A549 (cell line): ENCODE results near the gene POPDC3. TPM values are rescaled to one million over a fixed set of nuclear protein-coding genes. Genes with fewer than 3 reads are reported as not detected.

ENCODE experiments used
- ATAC-seq, 2 experiments: fragments of 200-7000 bp in 1 of 2; fragments of >200 bp in 1 of 2; cut with Nextera tagmentation in 1 of 2; cut with Tn5 transposase in 1 of 2; 3 replicates each; pipeline versions ENCODE4 v1.8.0 to v1.9.1; 2018 to 2020; ENCODE audit warnings: mild to moderate bottlenecking in 1 of 2, moderate library complexity in 1 of 2
- CTCF ChIA-PET: fragments of 300-600 bp; sonication (Branson Sonifier 250); formaldehyde crosslinking; extraction: SDS; loops from one replicate; lab custom pipeline; 2021; ENCODE audit warnings: antibody characterized with exemption, inconsistent platforms; lab: Yijun Ruan, JAX
- POLR2A ChIA-PET: fragments of 350-600 bp; formaldehyde crosslinking; extraction: SDS; loops from one replicate; lab custom pipeline; 2021; ENCODE audit warnings: antibody characterized with exemption, inconsistent platforms; lab: Yijun Ruan, JAX
- DNase-seq, 2 experiments: peaks; one replicate each; pipeline versions ENCODE4 v3.0.0 to v3.0.0-alpha.2; 2011 to 2016; ENCODE audit warnings: low read depth in 1 of 2, low spot score in 1 of 2
- FAIRE-seq: peaks from 2 replicates; lab custom pipeline; 2011; peaks lifted over from hg19 to GRCh38; lab: Jason Lieb, UNC
- H3K27ac ChIP-seq, 2 experiments: fragments of >200 bp; sonication (Bioruptor Twin); formaldehyde crosslinking; 3 replicates each; pipeline ENCODE4 v1.5.1; 2016 to 2017
- H3K4me1 ChIP-seq: fragments of >200 bp; sonication (Bioruptor Twin); formaldehyde crosslinking; 3 replicates; pipeline ENCODE4 v1.6.1; 2016
- H3K4me2 ChIP-seq: fragments of >200 bp; sonication (Bioruptor Twin); formaldehyde crosslinking; 3 replicates; pipeline ENCODE4 v1.6.1; 2016
- H3K4me3 ChIP-seq: fragments of >200 bp; sonication (Bioruptor Twin); formaldehyde crosslinking; 3 replicates; pipeline ENCODE4 v1.5.1; 2016
- H3K9me3 ChIP-seq: fragments of >200 bp; sonication (Bioruptor Twin); formaldehyde crosslinking; 3 replicates; pipeline ENCODE4 v1.6.1; 2016
- BCL3 ChIP-seq: fragments of >200 bp; sonication (Bioruptor Twin); formaldehyde crosslinking; IDR thresholded peaks from 3 replicates; pipeline ENCODE4 v1.6.1; 2016
- BHLHE40 ChIP-seq: IDR thresholded peaks from 2 replicates; pipeline ENCODE4 v1.6.1; 2012; ENCODE audit warnings: low read depth, low read length, inconsistent platforms
- CBX2 ChIP-seq: fragments of 200-600 bp; sonication (generic); IDR thresholded peaks from 2 replicates; pipeline ENCODE4 v1.6.1; 2016; ENCODE audit warnings: low read depth, mild to moderate bottlenecking, borderline replicate concordance
- CBX8 ChIP-seq: fragments of 200-600 bp; sonication (generic); IDR thresholded peaks from 2 replicates; pipeline ENCODE4 v1.6.1; 2016
- CEBPB ChIP-seq, 2 experiments: fragments of >200 bp in 1 of 2; sonication (Bioruptor Twin) in 1 of 2; formaldehyde crosslinking in 1 of 2; IDR thresholded peaks; 2 replicates each; pipeline ENCODE4 v1.6.1; 2012 to 2016
- CHD2 ChIP-seq: fragments of 150-350 bp; IDR thresholded peaks from 2 replicates; pipeline ENCODE4 v1.6.1; 2014; ENCODE audit warnings: low read length; ENCODE audit not compliant: partially characterized antibody
- CHD4 ChIP-seq: fragments of 200-600 bp; sonication (generic); IDR thresholded peaks from 2 replicates; pipeline ENCODE4 v1.6.1; 2016; ENCODE audit warnings: antibody characterized with exemption, mild to moderate bottlenecking, borderline replicate concordance
- CTCF ChIP-seq: fragments of >200 bp; sonication (Bioruptor Twin); formaldehyde crosslinking; IDR thresholded peaks from 3 replicates; pipeline ENCODE4 v1.5.1; 2016
- ELK1 ChIP-seq: fragments of 150-350 bp; IDR thresholded peaks from 2 replicates; pipeline ENCODE4 v1.6.1; 2014; ENCODE audit warnings: low read depth, mild to moderate bottlenecking, low read length
- EP300 ChIP-seq, 2 experiments: fragments of >200 bp; sonication (Bioruptor Twin); formaldehyde crosslinking; IDR thresholded peaks; 2 replicates in 1 of 2; 3 replicates in 1 of 2; pipeline ENCODE4 v1.6.1; 2016 to 2017
- FOSL2 ChIP-seq, 2 experiments: fragments of 450-650 bp in 1 of 2; fragments of >200 bp in 1 of 2; sonication (Bioruptor Twin) in 1 of 2; formaldehyde crosslinking; IDR thresholded peaks; 2 replicates each; pipeline versions ENCODE4 v1.5.0 to v1.6.1; 2016 to 2020; ENCODE audit warnings: mild to moderate bottlenecking in 1 of 2, moderate library complexity in 1 of 2
- FOXS1 ChIP-seq: fragments of 250-450 bp; sonication (Bioruptor Pico); IDR thresholded peaks from 2 replicates; pipeline ENCODE4 v1.5.0; 2020; ENCODE audit warnings: mild to moderate bottlenecking, moderate library complexity
- JUN ChIP-seq, 2 experiments: fragments of >200 bp; sonication (Bioruptor Twin); formaldehyde crosslinking; IDR thresholded peaks; 2 replicates in 1 of 2; 3 replicates in 1 of 2; pipeline ENCODE4 v1.6.1; 2016 to 2017
- MAX ChIP-seq: IDR thresholded peaks from 2 replicates; pipeline ENCODE4 v1.6.1; 2012
- MAZ ChIP-seq: fragments of 150-350 bp; IDR thresholded peaks from 2 replicates; pipeline ENCODE4 v1.6.1; 2014; ENCODE audit warnings: antibody characterized with exemption, low read depth, low read length, borderline replicate concordance
- MYC ChIP-seq: IDR thresholded peaks from 2 replicates; pipeline ENCODE4 v1.6.1; 2012; ENCODE audit warnings: mild to moderate bottlenecking, inconsistent platforms, low read length, improper control_type of control experiment, borderline replicate concordance
- NFE2L2 ChIP-seq: fragments of 150-350 bp; conservative IDR thresholded peaks from 2 replicates; pipeline ENCODE4 v1.6.1; 2014; ENCODE audit warnings: low read length
- POLR2A ChIP-seq: IDR thresholded peaks from 2 replicates; pipeline ENCODE4 v1.6.1; 2012; ENCODE audit warnings: mild to moderate bottlenecking, low read length
- POLR2AphosphoS2 ChIP-seq: conservative IDR thresholded peaks from 2 replicates; pipeline ENCODE4 v1.6.1; 2012; ENCODE audit warnings: low read length, improper control_type of control experiment, inconsistent platforms
- SMC3 ChIP-seq: fragments of >200 bp; sonication (Bioruptor Twin); formaldehyde crosslinking; IDR thresholded peaks from 3 replicates; pipeline ENCODE4 v1.6.1; 2018; ENCODE audit warnings: inconsistent platforms
- SREBF2 ChIP-seq: fragments of 450-650 bp; IDR thresholded peaks from 2 replicates; pipeline ENCODE4 v1.6.1; 2014; ENCODE audit warnings: mild to moderate bottlenecking, moderate library complexity
- USF2 ChIP-seq: fragments of 450-650 bp; IDR thresholded peaks from 2 replicates; pipeline ENCODE4 v1.6.1; 2014; ENCODE audit warnings: antibody characterized with exemption
- WGBS: methylation state at CpG from one replicate; pipeline ENCODE4 v1.1.6; 2017; ENCODE audit errors: missing lambda C conversion rate; 5-methylcytosine and 5-hydroxymethylcytosine counted together
- polyA plus RNA-seq, 4 experiments: library from polyadenylated mRNA; depleted of rRNA in 3 of 4; stranded (reverse); fragments of >200 nt; fragmentation: RNase III in 1 of 4; extraction: RNeasy Plus Mini Kit Qiagen cat#74134 plus additional on column Dnase treatment in 1 of 4; gene quantifications; 2 replicates in 3 of 4; 3 replicates in 1 of 4; pipeline ENCODE4 v1.2.3, GENCODE V29; 2011 to 2017

The POPDC3 gene
- polyA plus RNA-seq, 2 of the 4 experiments (the other 2 are of a cell fraction), result 19.7 to 54.9 TPM

- TF ChIP-seq POLR2AphosphoS2, result no peak
Measured at GRCh38 chr6:105122717-105123116, 57.1 kb downstream of the POPDC3 start (continued).

- ChIA-PET POLR2A (no interaction called here), CTCF (interaction anchor here (1.1 to 1.3 kb wide), 3 partner anchors 15 to 44 kb away, joined by 3 to 4 read pairs (median 3); a partner anchor contains a TSS)
- Histone ChIP-seq H3K9me3 (no peaks in the 10 kb centered on the region), H3K4me1 (no peaks in the 10 kb centered on the region), H3K4me2 (no peak overlapping the region), H3K27ac (no peak overlapping the region), H3K4me3 (no peak overlapping the region)
- ATAC-seq (no peak), DNase-seq (no peak), FAIRE-seq (no peak)
- no peak for TF ChIP-seq CHD2
- no peak for TF ChIP-seq BHLHE40
- TF ChIP-seq NFE2L2, result no peak
- no peak for TF ChIP-seq MAX
- TF ChIP-seq ELK1, result no peak
- TF ChIP-seq EP300 (IDR thresholded peaks at IDR 0.05), result no peak
- TF ChIP-seq FOSL2 (IDR thresholded peaks at IDR 0.05), result no peak
- no peak for TF ChIP-seq FOSL2 (CRISPR knock-in tag; IDR thresholded peaks at IDR 0.05)
- TF ChIP-seq MYC, result no peak
- TF ChIP-seq SMC3, result no peak
- no peak for TF ChIP-seq BCL3
- no peak for TF ChIP-seq CBX2
- TF ChIP-seq CHD4, result no peak
- no peak for TF ChIP-seq JUN (IDR thresholded peaks at IDR 0.05)
- TF ChIP-seq MAZ, result no peak
- no peak for TF ChIP-seq SREBF2
- TF ChIP-seq USF2, result no peak
- 86% methylated on average over 3 of the region's 3 CpGs for WGBS
Measured at GRCh38 chr6:105121981-105122380, 57.8 kb downstream of the POPDC3 start.

GRCh38 chr6:105120570-105120969, 59.2 kb downstream of the POPDC3 start:
- Histone ChIP-seq H3K4me1 (no peaks in the 10 kb centered on the region), H3K9me3 (no peaks in the 10 kb centered on the region), H3K4me3 (no peak overlapping the region), H3K4me2 (no peak overlapping the region), H3K27ac (no peak overlapping the region)
- 81% methylated on average over 5 of the region's 5 CpGs for WGBS
- ChIA-PET CTCF (interaction anchor here (1.3 kb wide), 1 partner anchor 16 kb away, joined by 3 read pairs; a partner anchor contains a TSS), POLR2A (no interaction called here)
- no peak for DNase-seq
- no peak for FAIRE-seq
- no peak for ATAC-seq
- TF ChIP-seq CEBPB (IDR thresholded peaks at IDR 0.05) (no peak), CBX8 (no peak), CTCF (no peak), CHD2 (no peak), POLR2A (no peak), FOXS1 (CRISPR knock-in tag) (no peak), MYC (no peak)
